Adrenal gland (tissue), 5 donors: ENCODE measurements around the gene NSMCE1.

Experiments
- CTCF ChIP-seq, 6 experiments: fragments of 450-650 bp in 4 of 6; fragments of 200-600 bp in 2 of 6; sonication (generic) in 1 of 6; IDR thresholded peaks; 1 replicate in 5 of 6; 2 replicates in 1 of 6; pipeline versions ENCODE4 v1.5.1 to v1.8.0; 2016 to 2021; ENCODE audit warnings: antibody characterized with exemption in 6 of 6, mild to moderate bottlenecking in 2 of 6, moderate library complexity in 1 of 6
- POLR2A ChIP-seq, 2 donors: fragments of 450-650 bp; IDR thresholded peaks; one replicate each; pipeline ENCODE4 v1.6.1; 2017; ENCODE audit warnings: antibody characterized with exemption in 2 of 2, mild to moderate bottlenecking in 2 of 2, moderate library complexity in 1 of 2
- donor health status: DM: no; HTN: no; CAD: no.

- TF ChIP-seq CTCF (IDR thresholded peaks at IDR 0.05) (no peak), POLR2A (IDR thresholded peaks at IDR 0.05) (no peak)
Observed at GRCh38 chr16:27228621-27229501, 39.7 kb downstream of the NSMCE1 start.
